ENCODE measurements around the gene UCK2. TPM values are rescaled to one million over a fixed set of nuclear protein-coding genes. Genes with fewer than 3 reads are reported as not detected.

Gene UCK2
- total RNA-seq, 2 experiments from 2014 or later: 0.67 to 0.71 TPM

DNA sequence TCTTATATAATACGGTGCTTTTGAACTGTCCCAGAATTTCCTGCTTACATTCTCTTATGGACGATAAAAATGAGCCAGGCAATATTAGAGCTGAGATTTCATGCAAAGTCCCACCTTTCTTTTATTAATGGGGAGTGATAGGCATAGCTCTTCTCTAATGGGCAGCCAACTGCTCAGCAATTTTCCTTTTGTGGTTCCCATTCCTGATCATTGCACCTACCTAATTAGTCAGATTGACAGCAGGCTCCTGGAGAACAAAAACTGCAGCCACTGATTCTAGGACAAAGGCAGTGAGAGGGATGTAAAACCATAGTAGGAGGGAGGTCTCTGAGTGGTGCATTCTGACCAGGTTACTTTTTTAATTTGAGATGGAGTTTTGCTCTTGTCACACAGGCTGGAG is 110.4 kb downstream of the UCK2 start:
- H3K27me3 ChIP-seq (ENCODE audit: control insufficient read depth in 1 of 2, insufficient read depth in 2 of 2, low read length in 2 of 2): peaks cover 0 to 4% of the 10 kb centered on the region in 2 experiments
- Mint-ChIP-seq H3K27me3 (peaks cover 15% of the 10 kb centered on the region), H3K27ac (no peak overlapping the region), H3K4me3 (no peak overlapping the region), H3K36me3 (ENCODE audit: low read depth) (no peaks in the 10 kb centered on the region), H3K9me3 (no peaks in the 10 kb centered on the region), H3K4me1 (ENCODE audit: low read depth) (no peaks in the 10 kb centered on the region)
- TF ChIP-seq, protein P1, sequence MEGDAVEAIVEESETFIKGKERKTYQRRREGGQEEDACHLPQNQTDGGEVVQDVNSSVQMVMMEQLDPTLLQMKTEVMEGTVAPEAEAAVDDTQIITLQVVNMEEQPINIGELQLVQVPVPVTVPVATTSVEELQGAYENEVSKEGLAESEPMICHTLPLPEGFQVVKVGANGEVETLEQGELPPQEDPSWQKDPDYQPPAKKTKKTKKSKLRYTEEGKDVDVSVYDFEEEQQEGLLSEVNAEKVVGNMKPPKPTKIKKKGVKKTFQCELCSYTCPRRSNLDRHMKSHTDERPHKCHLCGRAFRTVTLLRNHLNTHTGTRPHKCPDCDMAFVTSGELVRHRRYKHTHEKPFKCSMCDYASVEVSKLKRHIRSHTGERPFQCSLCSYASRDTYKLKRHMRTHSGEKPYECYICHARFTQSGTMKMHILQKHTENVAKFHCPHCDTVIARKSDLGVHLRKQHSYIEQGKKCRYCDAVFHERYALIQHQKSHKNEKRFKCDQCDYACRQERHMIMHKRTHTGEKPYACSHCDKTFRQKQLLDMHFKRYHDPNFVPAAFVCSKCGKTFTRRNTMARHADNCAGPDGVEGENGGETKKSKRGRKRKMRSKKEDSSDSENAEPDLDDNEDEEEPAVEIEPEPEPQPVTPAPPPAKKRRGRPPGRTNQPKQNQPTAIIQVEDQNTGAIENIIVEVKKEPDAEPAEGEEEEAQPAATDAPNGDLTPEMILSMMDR (IDR thresholded peaks at IDR 0.05): no peak
- no peaks in the 10 kb centered on the region for H3K36me3 ChIP-seq (ENCODE audit: insufficient read depth, low read length)
- ChIA-PET POLR2A (no interaction called here), CTCF (no interaction called here)
- H3K4me1 ChIP-seq (ENCODE audit: insufficient read depth, low read length): no peaks in the 10 kb centered on the region
- ATAC-seq (ENCODE audit: poor library complexity) (no peak), DNase-seq (no peak)
- no peaks in the 10 kb centered on the region for H3K9me3 ChIP-seq (ENCODE audit: control insufficient read depth in 1 of 2, insufficient read depth in 1 of 2, low read length in 2 of 2)
- no peak overlapping the region for H3K27ac ChIP-seq (ENCODE audit: low read depth in 1 of 2, low read length in 2 of 2)
- H3K4me3 ChIP-seq (ENCODE audit: low read length): no peak overlapping the region
- intact Hi-C loops (cut with DNase I, micrococcal nuclease): loop anchor here in 1 of 2 experiments (10.0 kb wide), 1 partner anchor 217 kb away; no protein-coding TSS in a partner anchor

DNA sequence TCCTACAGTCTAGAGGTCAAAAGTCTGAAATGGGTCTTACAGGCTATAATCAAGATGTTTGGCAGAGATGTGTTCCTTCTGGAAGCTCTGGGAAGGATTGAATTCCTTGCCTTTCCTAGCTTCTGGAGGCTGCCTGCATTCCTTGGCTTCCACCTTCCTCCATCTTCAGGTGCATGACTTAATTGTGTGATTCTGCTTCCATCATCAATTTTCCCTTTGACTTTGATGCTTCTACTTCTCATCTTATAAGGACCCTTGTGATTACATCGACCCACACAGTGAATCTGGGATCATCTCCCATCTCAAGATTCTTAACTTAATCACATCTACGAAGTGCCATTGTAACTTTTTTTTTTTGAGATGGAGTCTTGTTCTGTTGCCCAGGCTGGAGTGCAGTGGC is 111.4 kb downstream of the UCK2 start:
- Histone ChIP-seq H3K4me3 (ENCODE audit: low read length) (no peak overlapping the region), H3K27me3 (ENCODE audit: control insufficient read depth in 1 of 2, insufficient read depth in 2 of 2, low read length in 2 of 2) (peaks cover 0 to 4% of the 10 kb centered on the region in 2 experiments), H3K4me1 (ENCODE audit: insufficient read depth, low read length) (no peaks in the 10 kb centered on the region), H3K36me3 (ENCODE audit: insufficient read depth, low read length) (no peaks in the 10 kb centered on the region), H3K27ac (ENCODE audit: low read depth in 1 of 2, low read length in 2 of 2) (no peak overlapping the region), H3K9me3 (ENCODE audit: control insufficient read depth in 1 of 2, insufficient read depth in 1 of 2, low read length in 2 of 2) (no peaks in the 10 kb centered on the region)
- DNase-seq (no peak), ATAC-seq (ENCODE audit: poor library complexity) (no peak)
- Mint-ChIP-seq H3K27ac (no peak overlapping the region), H3K9me3 (no peaks in the 10 kb centered on the region), H3K4me3 (no peak overlapping the region), H3K27me3 (peaks cover 11% of the 10 kb centered on the region), H3K4me1 (ENCODE audit: low read depth) (no peaks in the 10 kb centered on the region), H3K36me3 (ENCODE audit: low read depth) (no peaks in the 10 kb centered on the region)
- POLR2A ChIA-PET: no interaction called here
- TF ChIP-seq, protein P1 (IDR thresholded peaks at IDR 0.05): no peak
- CTCF ChIA-PET: interaction anchor here (0.8 kb wide), 1 partner anchor 536 kb away, joined by 3 read pairs; no protein-coding TSS in a partner anchor
- intact Hi-C loops (cut with DNase I, micrococcal nuclease): loop anchor here in 1 of 2 experiments (10.0 kb wide), 1 partner anchor 216 kb away; no protein-coding TSS in a partner anchor

DNA sequence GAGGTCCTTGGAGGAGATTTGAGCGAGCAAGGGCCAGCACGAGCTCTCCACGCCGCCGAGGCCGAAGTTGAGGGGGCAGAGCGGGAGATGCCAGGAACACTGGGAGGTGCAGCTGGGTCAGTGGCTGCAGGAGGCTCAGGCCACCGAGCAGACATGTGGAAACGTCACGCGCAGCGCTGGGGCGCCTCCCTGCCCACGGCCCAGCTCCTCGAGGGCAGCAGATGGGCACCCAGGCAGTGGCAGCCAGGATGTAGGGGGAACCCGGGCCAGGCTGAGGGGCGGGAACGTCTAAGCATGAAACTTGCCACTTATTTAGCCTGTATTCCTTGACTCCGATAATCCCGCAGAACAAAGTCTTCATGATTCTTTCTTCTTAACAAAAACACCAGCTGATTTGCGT is 114.1 kb downstream of the UCK2 start:
- Histone ChIP-seq H3K36me3 (ENCODE audit: insufficient read depth, low read length) (no peaks in the 10 kb centered on the region), H3K9me3 (ENCODE audit: control insufficient read depth in 1 of 2, insufficient read depth in 1 of 2, low read length in 2 of 2) (no peaks in the 10 kb centered on the region), H3K4me3 (ENCODE audit: low read length) (no peak overlapping the region), H3K4me1 (ENCODE audit: insufficient read depth, low read length) (no peaks in the 10 kb centered on the region), H3K27ac (ENCODE audit: low read depth in 1 of 2, low read length in 2 of 2) (no peak overlapping the region), H3K27me3 (ENCODE audit: control insufficient read depth in 1 of 2, insufficient read depth in 2 of 2, low read length in 2 of 2) (peaks cover 0 to 4% of the 10 kb centered on the region in 2 experiments)
- POLR2A ChIA-PET: no interaction called here
- no peaks in the 10 kb centered on the region for H3K4me1 Mint-ChIP-seq (ENCODE audit: low read depth)
- H3K4me3 Mint-ChIP-seq: no peak overlapping the region
- no peaks in the 10 kb centered on the region for H3K9me3 Mint-ChIP-seq
- H3K36me3 Mint-ChIP-seq (ENCODE audit: low read depth): no peaks in the 10 kb centered on the region
- TF ChIP-seq, protein P1 (IDR thresholded peaks at IDR 0.05): no peak
- CTCF ChIA-PET: no interaction called here
- DNase-seq (no peak), ATAC-seq (ENCODE audit: poor library complexity) (no peak)
- H3K27me3 Mint-ChIP-seq: peaks cover 11% of the 10 kb centered on the region
- intact Hi-C loops (cut with DNase I, micrococcal nuclease): no loop called here
- no peak overlapping the region for H3K27ac Mint-ChIP-seq

Data from CD4-positive, alpha-beta T cell (primary cell).